GM12878 (cell line): Measurements from ENCODE around the gene MPHOSPH9. TPM values are rescaled to one million over a fixed set of nuclear protein-coding genes. Genes with fewer than 3 reads are reported as not detected.

Experiments
- ATAC-seq: fragments of 200-7000 bp; cut with Tn5 transposase; 3 replicates; pipeline ENCODE4 v1.9.1; 2020; ENCODE audit warnings: mild to moderate bottlenecking, moderate library complexity
- BruUV-seq: library from RNA; stranded (reverse); fragments of 400-500 nt; replicated peaks from 2 replicates; lab custom pipeline; 2021; lab: Mats Ljungman, UMichigan
- CTCF ChIA-PET: fragments of 300-600 bp; sonication (Branson Sonifier 250); formaldehyde crosslinking; extraction: SDS; loops from one replicate; lab custom pipeline; 2021; ENCODE audit warnings: inconsistent platforms; lab: Yijun Ruan, JAX
- POLR2A ChIA-PET: fragments of 350-600 bp; formaldehyde crosslinking; extraction: SDS; loops from one replicate; lab custom pipeline; 2021; ENCODE audit warnings: inconsistent platforms; lab: Charles Lee
- RAD21 ChIA-PET: fragments of 300-600 bp; sonication (Branson Sonifier 250); formaldehyde crosslinking; loops from one replicate; lab custom pipeline; 2023; ENCODE audit warnings: antibody characterized with exemption; ENCODE audit not compliant: unreplicated experiment; lab: Charles Lee
- SMC1A ChIA-PET: fragments of 300-600 bp; sonication (Branson Sonifier 250); formaldehyde crosslinking; loops from one replicate; lab custom pipeline; 2023; ENCODE audit not compliant: unreplicated experiment, uncharacterized antibody; lab: Charles Lee
- DNase-seq: peaks from one replicate; pipeline ENCODE4 v3.0.0-alpha.2; 2011; ENCODE audit warnings: low read depth, low spot score
- FAIRE-seq: peaks from 3 replicates; lab custom pipeline; 2011; peaks lifted over from hg19 to GRCh38; lab: Jason Lieb, UNC
- H2AFZ ChIP-seq: 2 replicates; pipeline ENCODE4 v1.6.0; 2011; ENCODE audit warnings: low read depth, low read length, control low read depth; ENCODE audit not compliant: control insufficient read depth
- H3K27ac ChIP-seq: 2 replicates; pipeline ENCODE4 v1.5.1; 2011; ENCODE audit warnings: control low read depth; ENCODE audit not compliant: control insufficient read depth, insufficient read depth
- H3K27me3 ChIP-seq, 2 experiments: replicated peaks in 1 of 2; 2 replicates each; pipeline versions ENCODE4 v1.6.0 to v1.6.1; 2011; ENCODE audit warnings: low read length in 1 of 2; ENCODE audit not compliant: control insufficient read depth in 2 of 2, insufficient read depth in 2 of 2
- H3K36me3 ChIP-seq, 2 experiments: 2 replicates each; pipeline ENCODE4 v1.5.1; 2011; ENCODE audit warnings: low read length in 1 of 2; ENCODE audit not compliant: control insufficient read depth in 2 of 2, insufficient read depth in 2 of 2
- H3K4me1 ChIP-seq: 2 replicates; pipeline ENCODE4 v1.6.1; 2011; ENCODE audit warnings: mild to moderate bottlenecking, low read length, moderate library complexity, mixed read lengths; ENCODE audit not compliant: control insufficient read depth, insufficient read depth
- H3K4me2 ChIP-seq: 2 replicates; pipeline ENCODE4 v1.6.0; 2011; ENCODE audit warnings: control low read depth; ENCODE audit not compliant: control insufficient read depth, insufficient read depth
- H3K4me3 ChIP-seq: fragments of 200-600 bp; sonication (generic); 2 replicates; pipeline ENCODE4 v1.5.1; 2016
- H3K79me2 ChIP-seq: 2 replicates; pipeline ENCODE4 v1.6.0; 2011; ENCODE audit warnings: low read length; ENCODE audit not compliant: control insufficient read depth, insufficient read depth
- H3K9ac ChIP-seq: 2 replicates; pipeline ENCODE4 v1.8.0; 2011; ENCODE audit warnings: low read length, control low read depth, mixed read lengths; ENCODE audit not compliant: control insufficient read depth, insufficient read depth
- H3K9me3 ChIP-seq: replicated peaks from 3 replicates; pipeline ENCODE4 v1.5.1; 2011; ENCODE audit warnings: mild to moderate bottlenecking, low read length; ENCODE audit not compliant: control insufficient read depth, insufficient read depth
- H4K20me1 ChIP-seq: 2 replicates; pipeline ENCODE4 v1.6.0; 2011; ENCODE audit not compliant: control insufficient read depth, insufficient read depth
- CHD1 ChIP-seq: IDR thresholded peaks from 2 replicates; pipeline ENCODE4 v1.6.1; 2012; ENCODE audit warnings: low read depth, low read length, improper control_type of control experiment
- CHD4 ChIP-seq: fragments of 200-600 bp; sonication (generic); IDR thresholded peaks from 2 replicates; pipeline ENCODE4 v1.6.1; 2016; ENCODE audit warnings: mild to moderate bottlenecking
- FOXK2 ChIP-seq: fragments of 450-650 bp; IDR thresholded peaks from 2 replicates; pipeline ENCODE4 v1.6.1; 2017; ENCODE audit warnings: mild to moderate bottlenecking, moderate library complexity
- HDAC2 ChIP-seq: fragments of 200-600 bp; sonication (generic); IDR thresholded peaks from 2 replicates; pipeline ENCODE4 v1.6.1; 2017
- HSF1 ChIP-seq: fragments of 150-350 bp; IDR thresholded peaks from 2 replicates; pipeline ENCODE4 v1.6.1; 2014; ENCODE audit warnings: mild to moderate bottlenecking, low read depth, low read length
- JUNB ChIP-seq: IDR thresholded peaks from 2 replicates; pipeline ENCODE4 v1.6.1; 2016; ENCODE audit warnings: antibody characterized with exemption, mild to moderate bottlenecking
- JUND ChIP-seq: IDR thresholded peaks from 2 replicates; pipeline ENCODE4 v1.6.1; 2012; ENCODE audit warnings: low read depth, mild to moderate bottlenecking, low read length, improper control_type of control experiment, moderate library complexity
- MAX ChIP-seq: IDR thresholded peaks from 2 replicates; pipeline ENCODE4 v1.6.1; 2012; ENCODE audit warnings: low read depth, low read length, improper control_type of control experiment
- MEF2A ChIP-seq: IDR thresholded peaks from 2 replicates; pipeline ENCODE4 v1.6.1; 2011; ENCODE audit warnings: low read depth, mild to moderate bottlenecking, low read length, moderate library complexity; ENCODE audit not compliant: insufficient read depth
- RAD51 ChIP-seq: fragments of 450-650 bp; IDR thresholded peaks from 2 replicates; pipeline ENCODE4 v1.6.1; 2016; ENCODE audit warnings: moderate library complexity, mild to moderate bottlenecking, inconsistent platforms
- SP1 ChIP-seq: IDR thresholded peaks from one replicate; pipeline ENCODE4 v1.6.1; 2011; ENCODE audit warnings: low read depth, low read length
- SPI1 ChIP-seq: IDR thresholded peaks from 2 replicates; pipeline ENCODE4 v1.6.1; 2011; ENCODE audit warnings: low read depth, mild to moderate bottlenecking, low read length, moderate library complexity, borderline replicate concordance; ENCODE audit not compliant: insufficient read depth
- STAT3 ChIP-seq: IDR thresholded peaks from 2 replicates; pipeline ENCODE4 v1.6.1; 2011; ENCODE audit warnings: low read depth, low read length, improper control_type of control experiment
- TBL1XR1 ChIP-seq: IDR thresholded peaks from 2 replicates; pipeline ENCODE4 v1.6.1; 2012; ENCODE audit warnings: low read depth, low read length, improper control_type of control experiment
- ZBTB11 ChIP-seq: fragments of 450-650 bp; formaldehyde crosslinking; IDR thresholded peaks from 2 replicates; pipeline ENCODE4 v1.5.0; 2022; ENCODE audit warnings: mild to moderate bottlenecking, missing genetic modification characterization
- ZNF24 ChIP-seq: fragments of 450-650 bp; IDR thresholded peaks from 2 replicates; pipeline ENCODE4 v1.6.1; 2017; ENCODE audit warnings: antibody characterized with exemption, mild to moderate bottlenecking
- WGBS: methylation state at CpG from one replicate; pipeline ENCODE4 v1.1.6; 2016; ENCODE audit warnings: low lambda C conversion rate; ENCODE audit not compliant: insufficient replicate concordance, insufficient coverage; ENCODE audit errors: missing lambda C conversion rate; 5-methylcytosine and 5-hydroxymethylcytosine counted together
- in situ Hi-C: fragments of 300-500 bp; cut with MboI; formaldehyde crosslinking; loops from 9 replicates; pipeline ENCODE4 v1.14.3; 2018; ENCODE audit warnings: mixed read lengths
- intact Hi-C: fragments of 100-400 bp; cut with micrococcal nuclease; formaldehyde crosslinking; loops from one replicate; pipeline ENCODE4 v1.14.2; 2022; ENCODE audit not compliant: unreplicated experiment
- polyA plus RNA-seq, 11 experiments: library from polyadenylated mRNA; depleted of rRNA in 4 of 11; unstranded in 6 of 11; stranded (reverse) in 5 of 11; fragments of >200 nt; fragmentation: Nextera tagmentation in 4 of 11; fragmentation: Illumina TruSeq in 1 of 11; extraction: Ambion mirVana in 4 of 11; extraction: Trizol in 1 of 11; gene quantifications; 1 replicate in 1 of 11; 2 replicates in 10 of 11; pipeline versions ENCODE4 v1.2.1 to v1.2.3, GENCODE V29; 2011 to 2016; ENCODE audit warnings: inconsistent platforms in 2 of 11, missing spikeins in 2 of 11, low read depth in 1 of 11
- total RNA-seq, 4 experiments: library from RNA; depleted of rRNA in 3 of 4; stranded (reverse); fragments of >200 nt in 3 of 4; fragmentation: Illumina TruSeq in 1 of 4; extraction: Trizol in 1 of 4; gene quantifications; 2 replicates each; pipeline versions ENCODE4 v1.2.1 to v1.2.3, GENCODE V29; 2013 to 2021

Gene MPHOSPH9
- total and polyA plus RNA-seq, 10 of the 15 experiments (the other 5 are each of a cell fraction or from before 2014, with no cell fraction given), result 11.5 to 72.2 (median 45.7) TPM

GRCh38 chr12:123254853-123255446 lies 22.0 kb upstream of the MPHOSPH9 start:
- no peaks in the 10 kb centered on the region for H3K4me1 ChIP-seq
- intact Hi-C loops (no loop called here), in situ Hi-C loops (no loop called here)
- RAD21 ChIA-PET, result no interaction called here
- no peak for FAIRE-seq
- H3K9me3 ChIP-seq, result no peaks in the 10 kb centered on the region
- H3K36me3 ChIP-seq, result peaks cover 11 to 20% of the 10 kb centered on the region in 2 experiments
- no peak overlapping the region for H3K9ac ChIP-seq
- ATAC-seq, result no peak
- CTCF ChIA-PET, result no interaction called here
- no peak for DNase-seq
- no TSS peak for BruUV-seq
- no peak overlapping the region for H3K27ac ChIP-seq
- POLR2A ChIA-PET, result interaction anchor here (0.6 kb wide), 1 partner anchor 15 kb away, joined by 4 read pairs; no protein-coding TSS in a partner anchor
- 98% methylated on average over 5 of the region's 5 CpGs for WGBS
- SMC1A ChIA-PET, result no interaction called here
- no peaks in the 10 kb centered on the region; the same call in 1 of the 2 replicates for H4K20me1 ChIP-seq
- no peak overlapping the region for H2AFZ ChIP-seq
- no peak overlapping the region for H3K4me2 ChIP-seq
- no peaks in the 10 kb centered on the region for H3K27me3 ChIP-seq
- no peak for TF ChIP-seq SP1
- TF ChIP-seq ZNF24, result no peak
- no peak for TF ChIP-seq HSF1
- no peak for TF ChIP-seq STAT3
- TF ChIP-seq JUND, result no peak
- no peak for TF ChIP-seq TBL1XR1
- no peak for TF ChIP-seq SPI1
- no peak for TF ChIP-seq RAD51
- TF ChIP-seq ZBTB11, result no peak
- no peak for TF ChIP-seq MAX
- TF ChIP-seq CHD4, result no peak
- TF ChIP-seq FOXK2, result no peak
- no peak for TF ChIP-seq MEF2A
- TF ChIP-seq HDAC2, result no peak
- TF ChIP-seq CHD1, result no peak
- TF ChIP-seq JUNB, result no peak
- H3K4me3 ChIP-seq, result no peak overlapping the region
- H3K79me2 ChIP-seq, result peaks cover 3% of the 10 kb centered on the region
